Measurements from ENCODE around the gene GJB5.
"Not testable (repeated sequence)": the region's sequence is repeated elsewhere in the genome, so short reads cannot be mapped to it uniquely, and the experiment has no call there.

The GJB5 gene

GRCh38 chr1:34736692-34737091 lies 18.2 kb upstream of the GJB5 start:
- no peak overlapping the region for H3K27ac Mint-ChIP-seq
- H3K4me1 Mint-ChIP-seq (ENCODE audit: low read depth) = no peaks in the 10 kb centered on the region
- no peaks in the 10 kb centered on the region for H3K9me3 Mint-ChIP-seq
- no peak overlapping the region for H3K4me3 Mint-ChIP-seq
- H3K36me3 Mint-ChIP-seq (ENCODE audit: low read depth) = no peaks in the 10 kb centered on the region
- H3K27me3 Mint-ChIP-seq = peaks cover 7% of the 10 kb centered on the region

- H3K9me3 Mint-ChIP-seq; H3K4me3 Mint-ChIP-seq; H3K36me3 Mint-ChIP-seq (ENCODE audit: low read depth); H3K27me3 Mint-ChIP-seq; H3K27ac Mint-ChIP-seq; H3K4me1 Mint-ChIP-seq (ENCODE audit: low read depth): not testable (repeated sequence)
Measured at GRCh38 chr1:34737236-34737635, 17.6 kb upstream of the GJB5 start.

- Mint-ChIP-seq H3K27me3 (peaks cover 7% of the 10 kb centered on the region), H3K36me3 (ENCODE audit: low read depth) (no peaks in the 10 kb centered on the region), H3K9me3 (no peaks in the 10 kb centered on the region), H3K4me3 (no peak overlapping the region), H3K27ac (no peak overlapping the region), H3K4me1 (ENCODE audit: low read depth) (no peaks in the 10 kb centered on the region)
Measured at GRCh38 chr1:34739613-34740012, 15.2 kb upstream of the GJB5 start.

- no peaks in the 10 kb centered on the region for H3K9me3 Mint-ChIP-seq
- no peak overlapping the region for H3K4me3 Mint-ChIP-seq
- no peaks in the 10 kb centered on the region for H3K36me3 Mint-ChIP-seq (ENCODE audit: low read depth)
- no peak overlapping the region for H3K27ac Mint-ChIP-seq
- H3K4me1 Mint-ChIP-seq (ENCODE audit: low read depth) = no peaks in the 10 kb centered on the region
- H3K27me3 Mint-ChIP-seq = peaks cover 7% of the 10 kb centered on the region
Measured at GRCh38 chr1:34740161-34740868, 14.5 kb upstream of the GJB5 start.

- H3K36me3 Mint-ChIP-seq (ENCODE audit: low read depth) = no peaks in the 10 kb centered on the region
- no peaks in the 10 kb centered on the region for H3K9me3 Mint-ChIP-seq
- H3K27me3 Mint-ChIP-seq = peaks cover 4% of the 10 kb centered on the region
- no peak overlapping the region for H3K4me3 Mint-ChIP-seq
- H3K27ac Mint-ChIP-seq = no peak overlapping the region
- no peaks in the 10 kb centered on the region for H3K4me1 Mint-ChIP-seq (ENCODE audit: low read depth)
Measured at GRCh38 chr1:34742667-34743270, 12.1 kb upstream of the GJB5 start.

- Mint-ChIP-seq H3K4me3 (no peak overlapping the region), H3K4me1 (ENCODE audit: low read depth) (no peaks in the 10 kb centered on the region), H3K27ac (no peak overlapping the region), H3K36me3 (ENCODE audit: low read depth) (no peaks in the 10 kb centered on the region), H3K9me3 (no peaks in the 10 kb centered on the region), H3K27me3 (peaks cover 4% of the 10 kb centered on the region)
Measured at GRCh38 chr1:34743775-34744174, 11.1 kb upstream of the GJB5 start.

GRCh38 chr1:34744851-34745250 lies 10.0 kb upstream of the GJB5 start:
- no peaks in the 10 kb centered on the region for H3K36me3 Mint-ChIP-seq (ENCODE audit: low read depth)
- H3K27me3 Mint-ChIP-seq = peaks cover 4% of the 10 kb centered on the region
- no peaks in the 10 kb centered on the region for H3K4me1 Mint-ChIP-seq (ENCODE audit: low read depth)
- no peaks in the 10 kb centered on the region for H3K9me3 Mint-ChIP-seq
- H3K4me3 Mint-ChIP-seq = no peak overlapping the region
- H3K27ac Mint-ChIP-seq = no peak overlapping the region

- Mint-ChIP-seq H3K9me3 (no peaks in the 10 kb centered on the region), H3K4me1 (ENCODE audit: low read depth) (no peaks in the 10 kb centered on the region), H3K27me3 (no peaks in the 10 kb centered on the region), H3K27ac (no peak overlapping the region), H3K4me3 (no peak overlapping the region), H3K36me3 (ENCODE audit: low read depth) (no peaks in the 10 kb centered on the region)
Measured at GRCh38 chr1:34745666-34746065, 9.2 kb upstream of the GJB5 start.

GRCh38 chr1:34746101-34746500 lies 8.7 kb upstream of the GJB5 start:
- Mint-ChIP-seq H3K4me3 (no peak overlapping the region), H3K36me3 (ENCODE audit: low read depth) (no peaks in the 10 kb centered on the region), H3K4me1 (ENCODE audit: low read depth) (no peaks in the 10 kb centered on the region), H3K9me3 (no peaks in the 10 kb centered on the region), H3K27ac (no peak overlapping the region), H3K27me3 (no peaks in the 10 kb centered on the region)

- Mint-ChIP-seq H3K4me1 (ENCODE audit: low read depth) (no peaks in the 10 kb centered on the region), H3K27ac (no peak overlapping the region), H3K27me3 (no peaks in the 10 kb centered on the region)
Measured at GRCh38 chr1:34746785-34747637, 7.8 kb upstream of the GJB5 start.

GRCh38 chr1:34747638-34747941 lies 7.3 kb upstream of the GJB5 start:
- Mint-ChIP-seq H3K4me1 (ENCODE audit: low read depth) (no peaks in the 10 kb centered on the region), H3K27ac (no peak overlapping the region), H3K9me3 (no peaks in the 10 kb centered on the region), H3K4me3 (no peak overlapping the region), H3K36me3 (ENCODE audit: low read depth) (no peaks in the 10 kb centered on the region), H3K27me3 (no peaks in the 10 kb centered on the region)

More at GRCh38 chr1:34746785-34747637, 7.8 kb upstream of the GJB5 start:
- no peak overlapping the region for H3K4me3 Mint-ChIP-seq
- H3K9me3 Mint-ChIP-seq = no peaks in the 10 kb centered on the region
- no peaks in the 10 kb centered on the region for H3K36me3 Mint-ChIP-seq (ENCODE audit: low read depth)

GRCh38 chr1:34749992-34750391 lies 4.9 kb upstream of the GJB5 start:
- Mint-ChIP-seq H3K36me3 (ENCODE audit: low read depth) (no peaks in the 10 kb centered on the region), H3K27ac (no peak overlapping the region), H3K9me3 (no peaks in the 10 kb centered on the region), H3K27me3 (no peaks in the 10 kb centered on the region), H3K4me3 (no peak overlapping the region), H3K4me1 (ENCODE audit: low read depth) (no peaks in the 10 kb centered on the region)

- Mint-ChIP-seq H3K4me1 (ENCODE audit: low read depth) (no peaks in the 10 kb centered on the region), H3K27ac (no peak overlapping the region), H3K9me3 (no peaks in the 10 kb centered on the region), H3K4me3 (no peak overlapping the region), H3K36me3 (ENCODE audit: low read depth) (no peaks in the 10 kb centered on the region), H3K27me3 (no peaks in the 10 kb centered on the region)
Measured at GRCh38 chr1:34750610-34751009, 4.2 kb upstream of the GJB5 start.

GRCh38 chr1:34753163-34753562 lies 1.7 kb upstream of the GJB5 start:
- no peak overlapping the region for H3K27ac Mint-ChIP-seq
- H3K9me3 Mint-ChIP-seq = no peaks in the 10 kb centered on the region
- H3K36me3 Mint-ChIP-seq (ENCODE audit: low read depth) = no peaks in the 10 kb centered on the region
- no peaks in the 10 kb centered on the region for H3K27me3 Mint-ChIP-seq
- H3K4me1 Mint-ChIP-seq (ENCODE audit: low read depth) = no peaks in the 10 kb centered on the region
- H3K4me3 Mint-ChIP-seq = no peak overlapping the region

GRCh38 chr1:34755961-34756360 lies 1.1 kb downstream of the GJB5 start:
- no peak overlapping the region for H3K4me3 Mint-ChIP-seq
- H3K27ac Mint-ChIP-seq = no peak overlapping the region

More at GRCh38 chr1:34755961-34756360, 1.1 kb downstream of the GJB5 start:
- Mint-ChIP-seq H3K9me3 (no peaks in the 10 kb centered on the region), H3K4me1 (ENCODE audit: low read depth) (no peaks in the 10 kb centered on the region), H3K36me3 (ENCODE audit: low read depth) (no peaks in the 10 kb centered on the region), H3K27me3 (no peaks in the 10 kb centered on the region)

All from stimulated activated naive CD8-positive, alpha-beta T cell treated with anti-CD3 and anti-CD28 coated beads, Interleukin-15, Interleukin-2, amounts not matched to agents 100 ng/mL and 50 ng/mL, for 24 hours (primary cell).